GM12878 (cell line): ENCODE measurements around the gene FAM222B. TPM values are rescaled to one million over a fixed set of nuclear protein-coding genes. Genes with fewer than 3 reads are reported as not detected.

Source experiments
- ATF2 ChIP-seq: IDR thresholded peaks from 2 replicates; pipeline ENCODE4 v1.6.1; 2012; ENCODE audit warnings: low read length, inconsistent platforms
- BACH1 ChIP-seq: fragments of 450-650 bp; IDR thresholded peaks from 2 replicates; pipeline ENCODE4 v1.6.1; 2017; ENCODE audit warnings: mild to moderate bottlenecking, borderline replicate concordance
- CEBPZ ChIP-seq: fragments of 150-350 bp; IDR thresholded peaks from 2 replicates; pipeline ENCODE4 v1.6.1; 2016; ENCODE audit warnings: low read depth, low read length
- CHD4 ChIP-seq: fragments of 200-600 bp; sonication (generic); IDR thresholded peaks from 2 replicates; pipeline ENCODE4 v1.6.1; 2016; ENCODE audit warnings: mild to moderate bottlenecking
- E2F4 ChIP-seq: IDR thresholded peaks from 2 replicates; pipeline ENCODE4 v1.6.1; 2012; ENCODE audit warnings: low read depth, low read length, improper control_type of control experiment
- E2F8 ChIP-seq: fragments of 450-650 bp; IDR thresholded peaks from 2 replicates; pipeline ENCODE4 v1.6.1; 2018; ENCODE audit warnings: mild to moderate bottlenecking, low read depth, moderate library complexity; ENCODE audit not compliant: partially characterized antibody
- EED ChIP-seq: sonication (generic); IDR thresholded peaks from 2 replicates; pipeline ENCODE4 v1.6.1; 2016; ENCODE audit warnings: antibody characterized with exemption, low read depth
- EZH2 ChIP-seq: IDR thresholded peaks from 2 replicates; pipeline ENCODE4 v1.6.1; 2012; ENCODE audit warnings: low read depth, mild to moderate bottlenecking, control low read depth, inconsistent platforms, low read length, borderline replicate concordance; ENCODE audit not compliant: control insufficient read depth
- HCFC1 ChIP-seq: fragments of 150-350 bp; IDR thresholded peaks from 2 replicates; pipeline ENCODE4 v1.6.1; 2014; ENCODE audit warnings: low read length
- IRF3 ChIP-seq: fragments of 450-650 bp; IDR thresholded peaks from 2 replicates; pipeline ENCODE4 v1.6.1; 2014; ENCODE audit warnings: mild to moderate bottlenecking
- KDM1A ChIP-seq: fragments of 200-600 bp; sonication (generic); IDR thresholded peaks from 2 replicates; pipeline ENCODE4 v1.6.1; 2016; ENCODE audit warnings: borderline replicate concordance
- NRF1 ChIP-seq: conservative IDR thresholded peaks from 2 replicates; pipeline ENCODE4 v1.6.1; 2011; ENCODE audit warnings: mild to moderate bottlenecking, low read depth, low read length, improper control_type of control experiment
- PKNOX1 ChIP-seq: fragments of 450-650 bp; IDR thresholded peaks from 2 replicates; pipeline ENCODE4 v1.6.1; 2016; ENCODE audit warnings: mild to moderate bottlenecking
- SRF ChIP-seq, 2 experiments: IDR thresholded peaks; 2 replicates each; pipeline ENCODE4 v1.6.1; 2011; ENCODE audit warnings: low read depth in 2 of 2, low read length in 2 of 2, mild to moderate bottlenecking in 1 of 2, moderate library complexity in 1 of 2
- STAT1 ChIP-seq: fragments of 450-650 bp; conservative IDR thresholded peaks from 2 replicates; pipeline ENCODE4 v1.6.1; 2014; ENCODE audit warnings: antibody characterized with exemption, mild to moderate bottlenecking
- SUZ12 ChIP-seq: fragments of 200-600 bp; sonication (generic); IDR thresholded peaks from one replicate; pipeline ENCODE4 v1.6.1; 2018; ENCODE audit warnings: antibody characterized with exemption, mild to moderate bottlenecking; ENCODE audit not compliant: unreplicated experiment
- ZNF622 ChIP-seq: fragments of 450-650 bp; IDR thresholded peaks from 2 replicates; pipeline ENCODE4 v1.6.1; 2017; ENCODE audit warnings: mild to moderate bottlenecking, inconsistent platforms
- ZSCAN29 ChIP-seq: fragments of 450-650 bp; IDR thresholded peaks from 2 replicates; pipeline ENCODE4 v1.6.1; 2017; ENCODE audit warnings: mild to moderate bottlenecking, moderate library complexity
- polyA plus RNA-seq, 11 experiments: library from polyadenylated mRNA; depleted of rRNA in 4 of 11; unstranded in 6 of 11; stranded (reverse) in 5 of 11; fragments of >200 nt; fragmentation: Nextera tagmentation in 4 of 11; fragmentation: Illumina TruSeq in 1 of 11; extraction: Ambion mirVana in 4 of 11; extraction: Trizol in 1 of 11; gene quantifications; 1 replicate in 1 of 11; 2 replicates in 10 of 11; pipeline versions ENCODE4 v1.2.1 to v1.2.3, GENCODE V29; 2011 to 2016; ENCODE audit warnings: inconsistent platforms in 2 of 11, missing spikeins in 2 of 11, low read depth in 1 of 11
- total RNA-seq, 4 experiments: library from RNA; depleted of rRNA in 3 of 4; stranded (reverse); fragments of >200 nt in 3 of 4; fragmentation: Illumina TruSeq in 1 of 4; extraction: Trizol in 1 of 4; gene quantifications; 2 replicates each; pipeline versions ENCODE4 v1.2.1 to v1.2.3, GENCODE V29; 2013 to 2021

FAM222B gene
- total and polyA plus RNA-seq, 10 of the 15 experiments (the other 5 are each of a cell fraction or from before 2014, with no cell fraction given), result 2.8 to 18.3 (median 6.4) TPM

GRCh38 chr17:28854457-28855335 is 12.1 kb upstream of the FAM222B start, which contains the start of gene ERAL1 (continued):
- TF ChIP-seq CEBPZ (no peak), BACH1 (0 out of 2 replicates have a peak, but pooled peaks have one; percentile 38), CHD4 (no peak), HCFC1 (peak; percentile 79), E2F4 (peak; percentile 41), EZH2 (no peak), ATF2 (no peak), PKNOX1 (peak; percentile 65), ZNF622 (no peak), SUZ12 (no peak), STAT1 (peak; percentile 86; the same call in 1 of the 2 replicates), ZSCAN29 (no peak), IRF3 (no peak), SRF (IDR thresholded peaks at IDR 0.05; ENCODE audit: low read depth in 2 of 2, low read length in 2 of 2) (0 out of 4 replicates have a peak, but pooled peaks of 1 of the 2 experiments have one; percentile 44), E2F8 (no peak), KDM1A (no peak), NRF1 (no peak), EED (peak; percentile 20; the same call in 1 of the 2 replicates)
